ENCODE measurements around the gene HAUS6.
A peak's percentile ranks its signal among the peaks of the same experiment; 100 is the strongest.
"Not testable (repeated sequence)": the region's sequence is repeated elsewhere in the genome, so short reads cannot be mapped to it uniquely, and the experiment has no call there.

Gene HAUS6

GRCh38 chr9:19114680-19115270, 12.1 kb upstream of the HAUS6 start:
- DNase-seq (ENCODE audit: extremely low read depth, insufficient read length), result no peak

GRCh38 chr9:19113964-19114679, 11.4 kb upstream of the HAUS6 start:
- Histone ChIP-seq H3K4me3 (replicated peaks; ENCODE audit: low read depth, low read length) (no peak overlapping the region), H3K27me3 (replicated peaks; ENCODE audit: control insufficient read depth, insufficient read depth, low read length) (no peaks in the 10 kb centered on the region), H3K36me3 (ENCODE audit: control insufficient read depth, insufficient read depth, low read length) (peaks cover 10% of the 10 kb centered on the region)
- TF ChIP-seq CTCF (IDR thresholded peaks at IDR 0.05; ENCODE audit: insufficient read depth, low read length, poor library complexity, severe bottlenecking), result no peak
- no peak for DNase-seq (ENCODE audit: extremely low read depth, insufficient read length)

More at GRCh38 chr9:19114680-19115270, 12.1 kb upstream of the HAUS6 start:
- TF ChIP-seq CTCF (IDR thresholded peaks at IDR 0.05; ENCODE audit: insufficient read depth, low read length, poor library complexity, severe bottlenecking), result no peak
- Histone ChIP-seq H3K27me3 (replicated peaks; ENCODE audit: control insufficient read depth, insufficient read depth, low read length) (no peaks in the 10 kb centered on the region), H3K4me3 (replicated peaks; ENCODE audit: low read depth, low read length) (no peak overlapping the region), H3K36me3 (ENCODE audit: control insufficient read depth, insufficient read depth, low read length) (peaks cover 11% of the 10 kb centered on the region)

GRCh38 chr9:19113064-19113611, 10.4 kb upstream of the HAUS6 start:
- not testable (repeated sequence) for H3K4me3 ChIP-seq (replicated peaks; ENCODE audit: low read depth, low read length); H3K36me3 ChIP-seq (ENCODE audit: control insufficient read depth, insufficient read depth, low read length); H3K27me3 ChIP-seq (replicated peaks; ENCODE audit: control insufficient read depth, insufficient read depth, low read length); DNase-seq (ENCODE audit: extremely low read depth, insufficient read length)

- DNase-seq (ENCODE audit: extremely low read depth, insufficient read length), result no peak
- H3K4me3 ChIP-seq (replicated peaks; ENCODE audit: low read depth, low read length), result no peak overlapping the region
- no peaks in the 10 kb centered on the region for H3K36me3 ChIP-seq (ENCODE audit: control insufficient read depth, insufficient read depth, low read length)
- no peak for TF ChIP-seq CTCF (IDR thresholded peaks at IDR 0.05; ENCODE audit: insufficient read depth, low read length, poor library complexity, severe bottlenecking)
- H3K27me3 ChIP-seq (replicated peaks; ENCODE audit: control insufficient read depth, insufficient read depth, low read length), result no peaks in the 10 kb centered on the region
Observed at GRCh38 chr9:19108038-19108437, 5.3 kb upstream of the HAUS6 start.

- H3K36me3 ChIP-seq (ENCODE audit: control insufficient read depth, insufficient read depth, low read length), result peaks cover 1% of the 10 kb centered on the region; the same call in 1 of the 2 replicates
- DNase-seq (ENCODE audit: extremely low read depth, insufficient read length), result no peak
- no peaks in the 10 kb centered on the region for H3K27me3 ChIP-seq (replicated peaks; ENCODE audit: control insufficient read depth, insufficient read depth, low read length)
- no peak overlapping the region for H3K4me3 ChIP-seq (replicated peaks; ENCODE audit: low read depth, low read length)
- no peak for TF ChIP-seq CTCF (IDR thresholded peaks at IDR 0.05; ENCODE audit: insufficient read depth, low read length, poor library complexity, severe bottlenecking)
Observed at GRCh38 chr9:19104515-19105282, 2.0 kb upstream of the HAUS6 start.

- Histone ChIP-seq H3K27me3 (replicated peaks; ENCODE audit: control insufficient read depth, insufficient read depth, low read length) (no peaks in the 10 kb centered on the region), H3K36me3 (ENCODE audit: control insufficient read depth, insufficient read depth, low read length) (peaks cover 1% of the 10 kb centered on the region), H3K4me3 (replicated peaks; ENCODE audit: low read depth, low read length) (peak overlapping the region; percentile 73)
- TF ChIP-seq CTCF (IDR thresholded peaks at IDR 0.05; ENCODE audit: insufficient read depth, low read length, poor library complexity, severe bottlenecking), result no peak
- no peak for DNase-seq (ENCODE audit: extremely low read depth, insufficient read length)
Observed at GRCh38 chr9:19102181-19102630, 498 bp downstream of the HAUS6 start.

Data from GM06990 (cell line).